C4-2B (cell line): ENCODE data around the gene LHX3.
"Not testable (repeated sequence)": the region's sequence is repeated elsewhere in the genome, so short reads cannot be mapped to it uniquely, and the experiment has no call there.

ENCODE experiments used
- H3K27ac ChIP-seq: fragments of 450-650 bp; 2 replicates; pipeline ENCODE4 v1.5.1; 2017
- ZFX ChIP-seq: fragments of 450-650 bp; IDR thresholded peaks from 2 replicates; pipeline ENCODE4 v1.6.1; 2017
- TF ChIP-seq, protein P1 (sequence below): fragments of 450-650 bp; conservative IDR thresholded peaks from 2 replicates; pipeline ENCODE4 v1.5.1; 2017; ENCODE audit warnings: mild to moderate bottlenecking

The LHX3 gene

DNA sequence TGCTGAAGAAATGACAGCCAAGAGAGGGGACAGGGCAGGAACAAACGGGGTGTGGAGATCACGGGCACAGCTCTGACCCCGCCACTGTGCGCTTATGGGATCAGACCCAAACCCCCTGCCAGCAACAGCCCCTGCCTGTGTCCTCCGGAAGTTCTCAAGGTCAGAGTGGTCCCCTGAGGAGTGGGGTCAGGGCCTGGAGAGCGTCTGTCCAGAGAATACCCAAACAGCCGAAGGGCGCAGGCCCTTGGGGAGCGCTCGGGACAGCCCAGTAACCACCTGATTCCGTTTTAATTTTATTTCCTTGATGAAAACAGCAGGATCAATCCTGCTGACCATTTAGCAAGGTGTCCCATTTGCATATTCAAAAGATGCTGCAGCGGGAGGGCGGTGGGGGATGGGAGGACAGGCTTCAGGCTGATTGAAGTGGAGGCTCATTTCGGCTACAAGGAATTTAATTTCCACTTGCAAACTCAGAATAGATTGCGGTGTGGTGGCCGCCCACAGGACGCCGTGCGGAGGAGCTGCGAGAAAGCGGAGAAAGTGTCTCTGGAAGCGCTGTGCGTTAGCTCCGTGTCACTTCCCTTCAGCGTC is 53.6 kb downstream of the LHX3 start:
- H3K27ac ChIP-seq: no peak overlapping the region
- TF ChIP-seq ZFX: no peak
- TF ChIP-seq, protein P1, sequence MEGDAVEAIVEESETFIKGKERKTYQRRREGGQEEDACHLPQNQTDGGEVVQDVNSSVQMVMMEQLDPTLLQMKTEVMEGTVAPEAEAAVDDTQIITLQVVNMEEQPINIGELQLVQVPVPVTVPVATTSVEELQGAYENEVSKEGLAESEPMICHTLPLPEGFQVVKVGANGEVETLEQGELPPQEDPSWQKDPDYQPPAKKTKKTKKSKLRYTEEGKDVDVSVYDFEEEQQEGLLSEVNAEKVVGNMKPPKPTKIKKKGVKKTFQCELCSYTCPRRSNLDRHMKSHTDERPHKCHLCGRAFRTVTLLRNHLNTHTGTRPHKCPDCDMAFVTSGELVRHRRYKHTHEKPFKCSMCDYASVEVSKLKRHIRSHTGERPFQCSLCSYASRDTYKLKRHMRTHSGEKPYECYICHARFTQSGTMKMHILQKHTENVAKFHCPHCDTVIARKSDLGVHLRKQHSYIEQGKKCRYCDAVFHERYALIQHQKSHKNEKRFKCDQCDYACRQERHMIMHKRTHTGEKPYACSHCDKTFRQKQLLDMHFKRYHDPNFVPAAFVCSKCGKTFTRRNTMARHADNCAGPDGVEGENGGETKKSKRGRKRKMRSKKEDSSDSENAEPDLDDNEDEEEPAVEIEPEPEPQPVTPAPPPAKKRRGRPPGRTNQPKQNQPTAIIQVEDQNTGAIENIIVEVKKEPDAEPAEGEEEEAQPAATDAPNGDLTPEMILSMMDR: no peak

DNA sequence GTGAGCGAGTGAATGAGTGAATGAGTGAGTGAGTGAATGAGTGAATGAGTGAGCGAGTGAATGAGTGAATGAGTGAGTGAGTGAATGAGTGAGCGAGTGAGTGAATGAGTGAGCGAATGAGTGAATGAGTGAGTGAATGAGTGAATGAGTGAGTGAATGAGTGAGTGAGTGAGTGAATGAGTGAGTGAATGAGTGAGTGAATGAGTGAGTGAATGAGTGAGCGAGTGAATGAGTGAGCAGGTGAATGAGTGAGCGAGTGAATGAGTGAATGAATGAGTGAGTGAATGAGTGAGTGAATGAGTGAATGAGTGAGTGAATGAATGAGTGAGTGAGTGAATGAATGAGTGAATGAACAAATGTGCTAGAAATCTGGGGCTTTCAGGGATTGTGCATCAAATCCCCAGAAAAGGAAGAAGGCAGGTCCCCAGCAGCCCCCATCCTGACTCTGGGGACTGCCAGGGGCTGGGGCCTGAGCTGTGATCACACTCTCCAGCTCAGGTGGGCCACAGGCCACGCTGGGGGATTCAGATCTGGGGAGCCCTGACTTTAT is 54.2 kb downstream of the LHX3 start:
- H3K27ac ChIP-seq: not testable (repeated sequence)

DNA sequence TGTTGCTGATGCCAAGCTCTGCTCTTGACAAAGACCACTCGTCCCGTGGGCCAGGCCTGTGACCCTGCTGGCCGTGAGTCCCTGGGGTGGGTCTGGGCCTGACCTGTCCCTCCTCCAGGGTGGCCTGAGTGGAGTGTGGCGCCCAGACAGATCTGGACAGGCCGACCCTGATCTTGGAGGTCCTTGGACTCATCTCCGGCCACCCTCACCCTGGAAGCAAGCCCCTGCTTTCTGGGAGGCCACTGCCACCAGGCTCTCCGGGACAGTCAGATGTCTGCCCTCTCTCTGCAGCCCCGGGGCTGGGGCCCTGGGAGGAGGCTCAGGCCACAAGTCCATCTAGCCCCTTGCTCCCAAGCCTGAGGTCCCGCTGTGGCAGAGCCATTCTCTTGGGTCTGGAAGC is 55.1 kb downstream of the LHX3 start:
- H3K27ac ChIP-seq: no peak overlapping the region
- TF ChIP-seq, protein P1: no peak

DNA sequence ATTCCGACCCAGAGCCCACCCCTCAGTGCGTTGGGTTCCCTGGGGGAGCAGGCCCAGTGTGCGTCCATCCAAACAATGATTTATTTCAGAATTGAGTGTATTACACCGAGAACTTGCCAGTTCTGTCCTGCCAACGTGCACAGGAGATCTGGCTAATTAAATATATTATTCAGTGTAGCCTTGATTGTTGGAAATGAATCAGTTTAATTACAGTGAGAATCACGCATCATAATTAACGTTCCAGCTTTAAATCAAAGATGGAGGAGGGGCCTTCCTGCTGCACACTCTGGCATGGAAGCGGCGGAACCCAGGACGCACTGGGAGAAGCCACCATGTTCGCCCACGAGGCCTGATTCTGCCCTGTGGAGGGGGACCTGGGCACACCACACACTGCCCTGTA is 55.6 kb downstream of the LHX3 start:
- TF ChIP-seq, protein P1: no peak
- TF ChIP-seq ZFX: no peak

DNA sequence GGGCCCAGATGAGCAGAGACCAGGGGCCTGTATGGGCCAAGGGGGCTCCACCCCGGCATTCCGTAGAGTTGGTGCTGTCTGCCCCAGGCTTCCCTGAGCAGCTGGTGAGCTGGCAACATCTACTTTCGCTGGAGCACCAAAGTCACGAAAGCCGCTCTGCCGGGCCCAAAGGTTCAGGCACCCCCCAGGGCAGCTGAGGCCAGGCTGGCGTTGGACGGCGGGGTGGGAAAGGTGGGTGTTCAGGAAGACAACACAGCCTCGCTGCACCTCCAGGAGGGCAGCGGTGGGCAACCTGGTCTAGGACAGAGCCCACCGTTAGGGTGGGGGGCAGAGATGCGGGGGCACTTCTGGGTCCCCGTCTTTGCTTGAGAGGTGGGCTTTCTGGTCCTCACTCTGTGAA is 56.2 kb downstream of the LHX3 start:
- no peak overlapping the region for H3K27ac ChIP-seq
- TF ChIP-seq ZFX: no peak
- TF ChIP-seq, protein P1: no peak

More for the DNA sequence above, 55.6 kb downstream of the LHX3 start:
- H3K27ac ChIP-seq: no peak overlapping the region

DNA sequence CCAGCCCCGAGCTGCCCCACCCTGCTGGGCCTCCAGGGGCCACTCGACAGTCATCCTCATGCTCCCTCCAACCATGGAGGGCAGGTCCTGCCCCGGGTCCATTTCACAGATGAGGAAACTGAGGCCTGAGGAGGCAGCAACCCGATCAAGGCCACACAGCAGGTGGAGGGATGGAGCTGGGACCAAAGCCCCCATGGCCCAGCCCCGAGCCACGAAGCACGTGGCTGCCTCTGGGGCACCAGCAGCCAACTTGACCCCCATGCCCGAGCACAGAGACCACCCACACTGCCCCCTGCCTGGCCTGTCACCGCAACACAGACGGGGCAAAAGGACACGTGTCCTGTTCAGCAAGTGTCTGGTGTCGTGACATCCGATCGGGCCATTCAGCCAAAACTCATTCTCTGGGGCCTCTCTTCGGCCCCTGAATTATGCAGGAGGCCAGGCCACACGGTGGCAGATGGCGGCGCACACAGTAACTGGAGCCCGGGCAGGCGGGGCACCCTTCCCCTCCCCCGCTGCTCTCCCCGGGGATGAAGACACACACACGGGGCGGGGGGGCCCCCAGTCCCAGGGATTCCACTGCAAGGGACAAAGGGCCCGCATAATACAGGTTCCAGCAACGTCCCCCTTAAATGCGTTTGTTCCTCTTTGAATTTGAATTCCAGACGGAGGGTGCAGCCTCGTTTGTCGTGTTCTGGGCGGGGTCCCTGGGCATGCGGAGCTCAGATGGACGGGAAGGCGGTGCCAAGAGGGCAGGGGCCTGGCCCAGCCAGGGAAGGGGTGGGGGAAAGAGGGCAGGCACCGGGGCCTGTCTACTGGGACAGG is 56.8 kb downstream of the LHX3 start:
- TF ChIP-seq, protein P1: no peak
- TF ChIP-seq ZFX: no peak
- no peak overlapping the region for H3K27ac ChIP-seq

DNA sequence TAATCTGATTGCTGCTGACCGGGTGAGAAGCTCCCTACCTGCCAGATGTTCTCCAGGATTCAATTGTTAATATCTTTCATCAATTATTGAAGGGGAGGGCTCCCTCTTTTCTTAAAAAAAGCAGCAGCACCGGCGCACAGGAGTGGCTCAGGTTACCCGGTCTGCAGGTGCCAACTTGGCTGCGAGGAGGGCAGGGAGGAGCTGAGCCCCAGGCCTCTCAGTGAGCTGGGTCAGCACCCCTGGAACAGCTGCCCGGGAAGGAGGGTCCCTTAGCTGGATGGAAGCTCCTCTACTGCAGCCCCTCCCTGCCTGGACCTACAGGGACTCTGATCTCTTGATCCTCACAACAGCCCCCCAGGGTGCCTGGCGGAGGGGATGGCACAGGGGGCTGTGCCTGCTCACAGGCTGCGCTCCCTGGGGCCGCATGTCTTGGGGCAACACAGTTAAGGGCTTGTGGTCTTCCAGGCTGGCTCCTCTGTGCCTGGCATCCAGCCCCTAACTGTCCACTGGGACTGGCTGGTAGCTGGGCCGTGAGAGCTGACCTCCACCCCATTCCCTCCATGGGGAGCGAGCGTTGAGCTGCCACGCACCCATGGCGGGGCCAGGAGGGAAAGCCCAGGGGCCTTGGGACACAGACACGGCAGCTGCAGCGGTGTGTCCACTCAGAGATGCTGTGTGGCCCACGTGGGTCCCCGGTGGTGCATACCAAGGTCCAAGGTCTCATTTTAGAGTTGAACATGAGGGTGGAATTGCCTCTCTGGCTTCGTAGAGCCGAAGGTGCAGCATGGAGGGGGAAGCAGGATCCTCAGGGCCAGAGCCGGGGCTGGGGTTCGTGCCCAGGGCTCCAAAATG is 57.7 kb downstream of the LHX3 start:
- H3K27ac ChIP-seq: no peak overlapping the region
- no peak for TF ChIP-seq ZFX
- TF ChIP-seq, protein P1: no peak
